ENCODE results near the gene COX15. TPM values are rescaled to one million over a fixed set of nuclear protein-coding genes. Genes with fewer than 3 reads are reported as not detected.

COX15 gene
- total RNA-seq, 1 experiment from 2014 or later = 41.4 TPM

DNA sequence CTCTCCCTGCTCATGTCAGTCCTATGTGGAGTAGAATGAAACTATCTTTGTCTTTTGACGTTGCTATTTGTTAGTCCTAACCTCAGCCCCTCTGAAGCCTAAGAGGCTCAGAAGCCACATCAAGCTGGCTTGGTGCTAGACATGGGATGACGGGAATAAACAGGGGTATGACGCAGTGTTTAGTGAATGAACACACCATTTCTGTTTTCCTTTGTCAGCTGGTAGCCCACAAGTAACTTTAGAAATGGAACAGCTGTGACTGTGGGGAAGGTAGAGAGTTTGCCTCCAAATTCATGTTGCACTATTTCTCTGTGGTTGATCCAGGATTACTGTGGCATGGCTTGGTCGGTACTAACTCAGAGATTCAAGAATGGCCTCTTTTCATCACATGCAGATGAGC is 31.3 kb downstream of the COX15 start:
- no peaks in the 10 kb centered on the region for H3K4me1 Mint-ChIP-seq
- DNase-seq (ENCODE audit: low spot score) (no peak), ATAC-seq (no peak)
- no peaks in the 10 kb centered on the region for H3K9me3 Mint-ChIP-seq
- peaks cover 25% of the 10 kb centered on the region for H3K36me3 Mint-ChIP-seq
- no peak for TF ChIP-seq ZBTB21 (CRISPR knock-in tag; IDR thresholded peaks at IDR 0.05; ENCODE audit: borderline replicate concordance)
- TF ChIP-seq SP1 (CRISPR knock-in tag; conservative IDR thresholded peaks at IDR 0.05) = no peak
- TF ChIP-seq ZNF138 (CRISPR knock-in tag; conservative IDR thresholded peaks at IDR 0.05) = no peak
- TF ChIP-seq GRHL2 (CRISPR knock-in tag; IDR thresholded peaks at IDR 0.05; ENCODE audit: insufficient replicate concordance, severe bottlenecking) = no peak
- TF ChIP-seq CREM (CRISPR knock-in tag; IDR thresholded peaks at IDR 0.05) = no peak
- TF ChIP-seq, protein P1, sequence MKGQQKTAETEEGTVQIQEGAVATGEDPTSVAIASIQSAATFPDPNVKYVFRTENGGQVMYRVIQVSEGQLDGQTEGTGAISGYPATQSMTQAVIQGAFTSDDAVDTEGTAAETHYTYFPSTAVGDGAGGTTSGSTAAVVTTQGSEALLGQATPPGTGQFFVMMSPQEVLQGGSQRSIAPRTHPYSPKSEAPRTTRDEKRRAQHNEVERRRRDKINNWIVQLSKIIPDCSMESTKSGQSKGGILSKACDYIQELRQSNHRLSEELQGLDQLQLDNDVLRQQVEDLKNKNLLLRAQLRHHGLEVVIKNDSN (CRISPR knock-in tag; IDR thresholded peaks at IDR 0.05) = no peak
- TF ChIP-seq, protein P2, sequence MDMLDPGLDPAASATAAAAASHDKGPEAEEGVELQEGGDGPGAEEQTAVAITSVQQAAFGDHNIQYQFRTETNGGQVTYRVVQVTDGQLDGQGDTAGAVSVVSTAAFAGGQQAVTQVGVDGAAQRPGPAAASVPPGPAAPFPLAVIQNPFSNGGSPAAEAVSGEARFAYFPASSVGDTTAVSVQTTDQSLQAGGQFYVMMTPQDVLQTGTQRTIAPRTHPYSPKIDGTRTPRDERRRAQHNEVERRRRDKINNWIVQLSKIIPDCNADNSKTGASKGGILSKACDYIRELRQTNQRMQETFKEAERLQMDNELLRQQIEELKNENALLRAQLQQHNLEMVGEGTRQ (CRISPR knock-in tag; IDR thresholded peaks at IDR 0.05) = no peak
- TF ChIP-seq NR2C2 (CRISPR knock-in tag; IDR thresholded peaks at IDR 0.05) = no peak
- no peak for TF ChIP-seq TCF7 (CRISPR knock-in tag; IDR thresholded peaks at IDR 0.05; ENCODE audit: low read depth)
- TF ChIP-seq, protein P3, sequence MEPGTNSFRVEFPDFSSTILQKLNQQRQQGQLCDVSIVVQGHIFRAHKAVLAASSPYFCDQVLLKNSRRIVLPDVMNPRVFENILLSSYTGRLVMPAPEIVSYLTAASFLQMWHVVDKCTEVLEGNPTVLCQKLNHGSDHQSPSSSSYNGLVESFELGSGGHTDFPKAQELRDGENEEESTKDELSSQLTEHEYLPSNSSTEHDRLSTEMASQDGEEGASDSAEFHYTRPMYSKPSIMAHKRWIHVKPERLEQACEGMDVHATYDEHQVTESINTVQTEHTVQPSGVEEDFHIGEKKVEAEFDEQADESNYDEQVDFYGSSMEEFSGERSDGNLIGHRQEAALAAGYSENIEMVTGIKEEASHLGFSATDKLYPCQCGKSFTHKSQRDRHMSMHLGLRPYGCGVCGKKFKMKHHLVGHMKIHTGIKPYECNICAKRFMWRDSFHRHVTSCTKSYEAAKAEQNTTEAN (CRISPR knock-in tag; IDR thresholded peaks at IDR 0.05) = no peak
- TF ChIP-seq, protein P4, sequence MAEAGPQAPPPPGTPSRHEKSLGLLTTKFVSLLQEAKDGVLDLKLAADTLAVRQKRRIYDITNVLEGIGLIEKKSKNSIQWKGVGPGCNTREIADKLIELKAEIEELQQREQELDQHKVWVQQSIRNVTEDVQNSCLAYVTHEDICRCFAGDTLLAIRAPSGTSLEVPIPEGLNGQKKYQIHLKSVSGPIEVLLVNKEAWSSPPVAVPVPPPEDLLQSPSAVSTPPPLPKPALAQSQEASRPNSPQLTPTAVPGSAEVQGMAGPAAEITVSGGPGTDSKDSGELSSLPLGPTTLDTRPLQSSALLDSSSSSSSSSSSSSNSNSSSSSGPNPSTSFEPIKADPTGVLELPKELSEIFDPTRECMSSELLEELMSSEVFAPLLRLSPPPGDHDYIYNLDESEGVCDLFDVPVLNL (CRISPR knock-in tag; IDR thresholded peaks at IDR 0.05; ENCODE audit: borderline replicate concordance, low read depth) = no peak
- no peak for TF ChIP-seq NFE2L1 (CRISPR knock-in tag; IDR thresholded peaks at IDR 0.05)
- no peak for TF ChIP-seq NR1H2 (CRISPR knock-in tag; IDR thresholded peaks at IDR 0.05)
- TF ChIP-seq, protein P5, sequence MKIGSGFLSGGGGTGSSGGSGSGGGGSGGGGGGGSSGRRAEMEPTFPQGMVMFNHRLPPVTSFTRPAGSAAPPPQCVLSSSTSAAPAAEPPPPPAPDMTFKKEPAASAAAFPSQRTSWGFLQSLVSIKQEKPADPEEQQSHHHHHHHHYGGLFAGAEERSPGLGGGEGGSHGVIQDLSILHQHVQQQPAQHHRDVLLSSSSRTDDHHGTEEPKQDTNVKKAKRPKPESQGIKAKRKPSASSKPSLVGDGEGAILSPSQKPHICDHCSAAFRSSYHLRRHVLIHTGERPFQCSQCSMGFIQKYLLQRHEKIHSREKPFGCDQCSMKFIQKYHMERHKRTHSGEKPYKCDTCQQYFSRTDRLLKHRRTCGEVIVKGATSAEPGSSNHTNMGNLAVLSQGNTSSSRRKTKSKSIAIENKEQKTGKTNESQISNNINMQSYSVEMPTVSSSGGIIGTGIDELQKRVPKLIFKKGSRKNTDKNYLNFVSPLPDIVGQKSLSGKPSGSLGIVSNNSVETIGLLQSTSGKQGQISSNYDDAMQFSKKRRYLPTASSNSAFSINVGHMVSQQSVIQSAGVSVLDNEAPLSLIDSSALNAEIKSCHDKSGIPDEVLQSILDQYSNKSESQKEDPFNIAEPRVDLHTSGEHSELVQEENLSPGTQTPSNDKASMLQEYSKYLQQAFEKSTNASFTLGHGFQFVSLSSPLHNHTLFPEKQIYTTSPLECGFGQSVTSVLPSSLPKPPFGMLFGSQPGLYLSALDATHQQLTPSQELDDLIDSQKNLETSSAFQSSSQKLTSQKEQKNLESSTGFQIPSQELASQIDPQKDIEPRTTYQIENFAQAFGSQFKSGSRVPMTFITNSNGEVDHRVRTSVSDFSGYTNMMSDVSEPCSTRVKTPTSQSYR (CRISPR knock-in tag; IDR thresholded peaks at IDR 0.05) = no peak
- no peak for TF ChIP-seq TP53 (CRISPR knock-in tag; IDR thresholded peaks at IDR 0.05)
- no peak for TF ChIP-seq GABPB1 (CRISPR knock-in tag; IDR thresholded peaks at IDR 0.05)
- TF ChIP-seq, protein P6, sequence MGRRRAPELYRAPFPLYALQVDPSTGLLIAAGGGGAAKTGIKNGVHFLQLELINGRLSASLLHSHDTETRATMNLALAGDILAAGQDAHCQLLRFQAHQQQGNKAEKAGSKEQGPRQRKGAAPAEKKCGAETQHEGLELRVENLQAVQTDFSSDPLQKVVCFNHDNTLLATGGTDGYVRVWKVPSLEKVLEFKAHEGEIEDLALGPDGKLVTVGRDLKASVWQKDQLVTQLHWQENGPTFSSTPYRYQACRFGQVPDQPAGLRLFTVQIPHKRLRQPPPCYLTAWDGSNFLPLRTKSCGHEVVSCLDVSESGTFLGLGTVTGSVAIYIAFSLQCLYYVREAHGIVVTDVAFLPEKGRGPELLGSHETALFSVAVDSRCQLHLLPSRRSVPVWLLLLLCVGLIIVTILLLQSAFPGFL (CRISPR knock-in tag; IDR thresholded peaks at IDR 0.05; ENCODE audit: borderline replicate concordance) = no peak
- TF ChIP-seq PRRX2 (CRISPR knock-in tag; IDR thresholded peaks at IDR 0.05) = no peak
- no peaks in the 10 kb centered on the region for H3K27me3 Mint-ChIP-seq (ENCODE audit: low read depth)
- ChIA-PET POLR2A (no interaction called here), CTCF (no interaction called here)
- no peak overlapping the region for H3K27ac Mint-ChIP-seq
- no peak overlapping the region for H3K4me3 Mint-ChIP-seq

DNA sequence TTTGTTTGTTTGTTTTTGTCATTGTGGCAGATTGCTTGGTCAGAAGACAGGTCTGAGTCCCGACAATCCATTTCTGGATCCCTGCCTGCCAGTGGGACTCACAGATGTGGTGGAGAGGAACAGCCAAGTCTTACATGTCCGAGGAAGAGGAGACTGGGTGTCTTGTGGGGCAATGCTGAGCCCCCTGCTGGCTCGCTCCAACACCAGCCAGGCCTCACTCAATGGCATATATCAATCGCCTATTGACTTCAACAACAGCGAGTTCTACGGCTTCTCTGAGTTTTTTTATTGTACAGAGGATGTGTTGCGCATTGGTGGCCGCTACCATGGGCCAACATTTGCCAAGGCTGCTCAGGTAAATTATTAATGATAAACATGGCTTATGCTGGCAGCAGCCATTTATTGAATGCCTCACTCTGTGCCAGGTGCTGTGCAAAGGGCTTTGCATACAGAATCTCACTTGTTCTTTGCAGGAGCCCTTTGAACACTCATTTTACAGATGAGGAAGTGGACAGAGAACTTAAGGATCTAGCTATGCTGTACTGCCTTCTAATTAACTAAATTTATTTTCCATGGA is 33.3 kb downstream of the COX15 start:
- no peaks in the 10 kb centered on the region for H3K4me1 Mint-ChIP-seq
- H3K4me3 Mint-ChIP-seq = no peak overlapping the region
- ChIA-PET POLR2A (no interaction called here), CTCF (no interaction called here)
- peaks cover 25% of the 10 kb centered on the region for H3K36me3 Mint-ChIP-seq
- no peaks in the 10 kb centered on the region for H3K9me3 Mint-ChIP-seq
- H3K27me3 Mint-ChIP-seq (ENCODE audit: low read depth) = no peaks in the 10 kb centered on the region
- no peak overlapping the region for H3K27ac Mint-ChIP-seq
- no peak for ATAC-seq
- DNase-seq (ENCODE audit: low spot score) = no peak
- TF ChIP-seq, protein P7, sequence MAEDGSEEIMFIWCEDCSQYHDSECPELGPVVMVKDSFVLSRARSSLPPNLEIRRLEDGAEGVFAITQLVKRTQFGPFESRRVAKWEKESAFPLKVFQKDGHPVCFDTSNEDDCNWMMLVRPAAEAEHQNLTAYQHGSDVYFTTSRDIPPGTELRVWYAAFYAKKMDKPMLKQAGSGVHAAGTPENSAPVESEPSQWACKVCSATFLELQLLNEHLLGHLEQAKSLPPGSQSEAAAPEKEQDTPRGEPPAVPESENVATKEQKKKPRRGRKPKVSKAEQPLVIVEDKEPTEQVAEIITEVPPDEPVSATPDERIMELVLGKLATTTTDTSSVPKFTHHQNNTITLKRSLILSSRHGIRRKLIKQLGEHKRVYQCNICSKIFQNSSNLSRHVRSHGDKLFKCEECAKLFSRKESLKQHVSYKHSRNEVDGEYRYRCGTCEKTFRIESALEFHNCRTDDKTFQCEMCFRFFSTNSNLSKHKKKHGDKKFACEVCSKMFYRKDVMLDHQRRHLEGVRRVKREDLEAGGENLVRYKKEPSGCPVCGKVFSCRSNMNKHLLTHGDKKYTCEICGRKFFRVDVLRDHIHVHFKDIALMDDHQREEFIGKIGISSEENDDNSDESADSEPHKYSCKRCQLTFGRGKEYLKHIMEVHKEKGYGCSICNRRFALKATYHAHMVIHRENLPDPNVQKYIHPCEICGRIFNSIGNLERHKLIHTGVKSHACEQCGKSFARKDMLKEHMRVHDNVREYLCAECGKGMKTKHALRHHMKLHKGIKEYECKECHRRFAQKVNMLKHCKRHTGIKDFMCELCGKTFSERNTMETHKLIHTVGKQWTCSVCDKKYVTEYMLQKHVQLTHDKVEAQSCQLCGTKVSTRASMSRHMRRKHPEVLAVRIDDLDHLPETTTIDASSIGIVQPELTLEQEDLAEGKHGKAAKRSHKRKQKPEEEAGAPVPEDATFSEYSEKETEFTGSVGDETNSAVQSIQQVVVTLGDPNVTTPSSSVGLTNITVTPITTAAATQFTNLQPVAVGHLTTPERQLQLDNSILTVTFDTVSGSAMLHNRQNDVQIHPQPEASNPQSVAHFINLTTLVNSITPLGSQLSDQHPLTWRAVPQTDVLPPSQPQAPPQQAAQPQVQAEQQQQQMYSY (CRISPR knock-in tag; IDR thresholded peaks at IDR 0.05) = no peak
- TF ChIP-seq JAZF1 (CRISPR knock-in tag; IDR thresholded peaks at IDR 0.05) = no peak
- TF ChIP-seq, protein P8, sequence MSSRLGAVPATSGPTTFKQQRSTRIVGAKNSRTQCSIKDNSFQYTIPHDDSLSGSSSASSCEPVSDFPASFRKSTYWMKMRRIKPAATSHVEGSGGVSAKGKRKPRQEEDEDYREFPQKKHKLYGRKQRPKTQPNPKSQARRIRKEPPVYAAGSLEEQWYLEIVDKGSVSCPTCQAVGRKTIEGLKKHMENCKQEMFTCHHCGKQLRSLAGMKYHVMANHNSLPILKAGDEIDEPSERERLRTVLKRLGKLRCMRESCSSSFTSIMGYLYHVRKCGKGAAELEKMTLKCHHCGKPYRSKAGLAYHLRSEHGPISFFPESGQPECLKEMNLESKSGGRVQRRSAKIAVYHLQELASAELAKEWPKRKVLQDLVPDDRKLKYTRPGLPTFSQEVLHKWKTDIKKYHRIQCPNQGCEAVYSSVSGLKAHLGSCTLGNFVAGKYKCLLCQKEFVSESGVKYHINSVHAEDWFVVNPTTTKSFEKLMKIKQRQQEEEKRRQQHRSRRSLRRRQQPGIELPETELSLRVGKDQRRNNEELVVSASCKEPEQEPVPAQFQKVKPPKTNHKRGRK (CRISPR knock-in tag; IDR thresholded peaks at IDR 0.05; ENCODE audit: borderline replicate concordance) = no peak
